GM19023 (cell line): ENCODE measurements around the gene RPH3AL.
"Not testable (repeated sequence)": the region's sequence is repeated elsewhere in the genome, so short reads cannot be mapped to it uniquely, and the experiment has no call there.

Experiments used
- ATAC-seq: cut with Tn5 transposase; IDR thresholded peaks from one replicate; pipeline ENCODE4 v1.9.1; 2021; ENCODE audit warnings: mild to moderate bottlenecking, moderate library complexity; ENCODE audit not compliant: unreplicated experiment

The RPH3AL gene

DNA sequence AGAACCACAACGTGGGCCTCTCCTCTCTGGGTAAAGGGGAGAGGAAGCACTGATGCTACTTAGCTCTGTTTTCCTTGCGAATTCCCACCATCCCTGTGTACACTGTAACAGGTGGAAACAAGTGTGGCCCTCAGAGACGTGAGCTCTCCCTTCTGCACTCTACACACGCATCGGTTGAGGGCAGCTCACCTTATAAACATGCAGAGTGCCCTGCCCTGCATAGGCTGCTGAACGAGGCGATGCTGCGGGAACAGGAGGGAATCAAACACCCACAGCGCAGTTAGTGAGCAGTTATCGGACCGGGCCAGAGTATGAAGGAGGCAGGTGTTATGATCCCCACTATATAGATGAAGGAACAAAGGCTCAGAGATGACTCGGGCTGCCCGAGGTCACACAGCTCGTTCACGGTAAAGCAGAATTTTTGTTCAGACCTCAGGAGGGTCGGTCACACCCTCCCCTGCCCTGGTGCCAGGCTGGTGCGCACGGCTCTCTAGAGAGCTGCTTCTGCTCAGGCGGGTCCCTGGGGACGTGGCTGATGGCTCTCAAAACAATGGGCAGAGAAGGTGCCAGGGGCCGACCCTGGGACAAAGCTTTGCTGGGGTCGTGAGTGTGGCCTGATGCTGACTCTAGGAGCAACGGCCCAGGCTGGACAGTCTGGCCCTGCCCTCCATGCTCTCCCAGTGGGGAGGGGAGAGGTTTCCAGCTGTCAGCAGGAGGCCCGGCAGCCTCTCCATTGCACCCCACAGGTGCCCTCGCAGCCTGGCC is 68.5 kb downstream of the RPH3AL start:
- ATAC-seq, result no peak

DNA sequence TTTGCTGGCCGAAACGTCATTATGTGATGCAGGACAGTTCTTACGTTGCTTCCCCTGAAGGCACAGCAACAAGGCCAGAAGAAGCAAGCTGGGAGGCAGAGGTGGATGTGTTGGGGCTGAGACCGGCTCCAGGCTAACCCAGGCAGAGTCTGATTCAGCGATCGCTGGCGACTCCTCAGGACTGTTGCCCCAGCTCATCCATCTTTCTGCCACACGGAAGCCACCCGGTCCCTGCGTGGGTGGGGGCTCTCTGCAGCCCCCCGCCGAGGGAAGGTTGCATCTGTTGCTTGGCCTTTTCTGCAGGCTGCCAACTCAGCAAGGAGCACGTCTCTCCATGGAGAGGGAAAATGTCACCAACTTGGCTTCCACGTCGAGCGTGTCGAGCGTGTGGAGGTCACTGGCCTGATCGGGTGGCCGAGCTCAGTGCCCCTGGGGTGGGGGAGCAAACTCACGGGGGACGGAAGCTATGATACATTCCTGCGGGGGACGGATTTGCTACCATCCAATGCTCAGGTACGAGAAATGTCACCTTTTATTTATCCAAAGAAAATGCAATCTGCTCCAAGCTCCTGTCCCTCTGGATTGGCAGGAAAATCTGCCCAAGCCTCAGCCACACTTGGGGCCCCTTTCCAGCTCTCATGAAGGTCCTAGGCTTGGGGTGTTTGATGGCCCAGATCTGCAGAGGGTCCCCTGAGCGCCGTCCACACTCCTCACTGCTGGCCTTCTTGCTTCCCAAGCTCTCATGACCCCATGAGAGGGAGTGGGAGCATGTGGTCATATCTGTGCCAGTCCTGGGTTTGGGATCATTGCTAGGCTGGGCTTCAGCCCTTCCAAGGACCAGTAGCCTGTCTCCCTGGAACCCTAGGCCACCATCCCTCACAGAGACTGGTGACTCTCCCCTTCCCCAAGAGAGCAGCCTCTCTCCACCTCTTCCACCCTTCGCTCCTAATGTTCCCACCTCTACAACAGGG is 69.4 kb downstream of the RPH3AL start:
- no peak for ATAC-seq

DNA sequence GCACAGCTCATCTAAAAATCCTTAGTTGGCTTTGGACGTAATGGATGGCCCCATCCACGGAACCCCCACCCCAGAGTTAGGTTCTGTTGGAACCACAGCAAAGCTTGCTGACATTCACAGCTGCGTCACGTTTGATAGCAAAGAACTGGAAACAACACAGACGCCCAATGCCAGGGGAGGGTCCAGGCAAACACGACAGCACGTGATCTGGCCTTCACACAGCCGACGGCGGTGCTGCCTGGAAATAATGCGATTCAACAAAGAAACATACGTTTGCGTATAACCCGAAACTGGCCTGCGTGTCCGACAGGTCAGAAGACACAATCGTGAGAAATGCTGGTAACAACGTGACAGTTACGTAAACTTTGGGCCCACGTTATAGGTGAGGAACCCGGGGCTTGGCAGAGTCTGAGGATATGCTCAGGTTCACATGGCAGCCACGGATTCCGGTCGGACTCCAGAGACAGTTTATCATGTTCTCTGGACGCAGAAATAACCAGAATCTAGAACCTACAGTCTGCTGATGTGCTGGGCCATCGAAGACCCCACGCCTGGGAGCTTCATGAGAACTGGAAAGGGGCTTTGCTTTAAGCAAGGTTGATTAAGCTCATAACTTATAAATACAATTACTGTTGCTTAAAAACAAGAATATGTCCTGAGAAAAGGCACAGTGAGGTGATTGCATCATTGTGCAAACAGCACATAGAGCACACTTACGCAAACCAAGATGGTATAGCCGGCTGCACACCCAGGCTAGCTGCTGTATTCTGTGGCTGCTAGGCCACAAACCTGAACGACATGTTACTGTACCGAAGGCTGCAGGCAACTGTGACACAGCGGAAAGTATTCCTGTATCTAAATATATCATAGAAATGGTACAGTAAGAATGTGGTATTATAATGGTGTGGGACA is 70.4 kb downstream of the RPH3AL start:
- ATAC-seq, result no peak

DNA sequence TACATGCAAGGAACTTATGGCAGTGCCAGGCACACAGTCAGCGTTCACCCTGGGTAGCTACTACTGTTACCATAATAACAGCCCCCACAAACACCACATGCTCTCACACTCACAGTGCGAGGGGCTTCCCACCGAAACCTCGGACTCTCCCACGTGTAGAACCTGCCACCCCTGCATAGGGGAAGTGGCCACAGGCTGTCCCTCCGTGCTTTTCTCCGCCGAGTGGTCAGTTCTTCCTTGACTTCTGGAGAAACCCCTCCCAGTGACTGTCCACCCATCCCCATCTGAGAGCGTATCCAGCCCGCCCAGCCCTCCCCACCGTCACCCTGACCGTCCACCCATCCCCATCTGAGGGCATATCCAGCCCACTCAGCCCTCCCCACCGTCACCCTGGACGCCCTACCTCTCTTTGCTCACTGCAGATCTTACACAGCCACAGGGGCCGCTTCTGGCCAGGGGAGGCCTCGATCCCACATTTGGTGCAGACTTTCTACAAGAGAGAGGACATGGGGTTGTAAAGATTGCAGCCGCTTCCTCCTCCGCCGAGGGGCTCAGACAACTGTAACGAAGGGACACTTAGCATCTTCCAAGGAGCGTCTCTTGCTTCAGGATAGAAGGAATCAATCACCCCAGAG is 71.1 kb downstream of the RPH3AL start:
- no peak for ATAC-seq

DNA sequence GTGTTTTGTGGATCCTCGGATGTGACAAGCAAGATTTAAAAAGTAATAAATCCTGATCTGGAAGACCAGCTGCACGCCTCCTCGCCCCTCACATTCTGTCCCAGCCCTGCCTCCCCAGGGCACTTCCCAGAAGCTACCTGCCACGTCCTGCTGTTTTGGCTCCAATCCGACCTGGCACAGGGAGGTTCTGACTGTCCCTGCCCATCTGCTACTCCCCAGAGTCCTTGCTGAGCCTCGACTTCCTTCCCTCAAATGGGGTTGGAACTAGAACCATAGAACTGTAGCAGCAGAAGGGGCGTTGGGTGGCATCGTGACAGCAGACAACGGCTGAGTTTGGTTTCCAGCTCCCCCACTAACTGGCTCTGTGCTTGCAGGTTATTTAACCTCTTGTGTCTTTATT is 71.7 kb downstream of the RPH3AL start:
- ATAC-seq, result no peak

DNA sequence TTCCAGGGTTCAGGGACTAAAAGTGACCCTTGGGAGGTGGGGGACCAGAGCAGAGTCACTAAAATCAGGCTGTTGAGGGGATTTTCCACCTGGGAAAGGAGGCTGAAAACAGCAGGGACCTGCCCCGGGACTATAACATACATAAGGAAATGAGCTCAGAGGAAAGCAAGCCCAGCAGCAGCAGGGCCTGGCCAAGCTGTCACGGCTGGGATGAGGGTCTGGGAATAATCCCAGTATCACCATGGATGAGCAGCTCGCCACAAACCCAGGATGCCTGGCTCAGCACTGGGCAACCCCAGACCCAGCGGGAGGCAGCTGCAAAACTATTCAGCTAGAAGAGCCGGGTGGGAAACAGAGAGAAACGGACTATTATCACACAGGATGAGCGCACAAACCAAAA is 72.4 kb downstream of the RPH3AL start:
- no peak for ATAC-seq

DNA sequence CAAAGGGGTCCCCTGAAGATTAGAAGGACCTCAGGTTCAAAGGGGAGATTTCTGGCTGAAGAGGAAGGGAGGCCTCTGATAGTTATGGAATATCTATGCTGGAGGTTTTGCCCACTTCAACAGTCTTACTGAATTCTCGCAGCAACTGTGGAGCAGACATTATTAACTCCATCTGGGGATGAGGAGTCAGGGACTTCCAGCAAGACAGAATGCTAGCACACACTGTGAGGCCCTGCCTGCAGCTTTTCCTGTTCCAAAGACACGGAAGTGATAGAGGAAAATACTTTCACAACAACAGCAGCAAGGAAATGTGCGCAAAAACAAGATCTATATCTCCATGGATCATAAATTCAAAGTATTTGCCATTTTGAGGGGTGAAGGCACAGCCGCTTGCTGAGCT is 72.8 kb downstream of the RPH3AL start:
- ATAC-seq, result no peak

DNA sequence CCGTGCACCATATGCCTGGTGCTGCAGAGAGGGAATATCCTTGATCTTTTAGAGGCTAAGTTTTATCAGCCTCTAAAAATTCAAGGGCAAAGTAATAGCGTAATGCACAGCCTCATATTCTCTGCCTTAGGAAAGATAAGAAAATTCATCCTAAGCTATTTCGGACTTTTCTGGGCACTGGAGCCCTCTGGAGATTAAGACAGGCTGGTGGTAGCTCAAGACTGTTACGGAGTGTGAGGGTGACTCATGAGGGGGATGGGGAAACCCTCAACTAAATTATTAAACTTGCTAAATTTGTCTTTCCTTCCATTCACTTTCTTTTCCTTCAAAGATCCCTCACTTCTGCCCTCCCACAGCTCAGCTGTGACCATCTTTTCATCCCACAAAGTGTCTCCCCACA is 73.3 kb downstream of the RPH3AL start:
- ATAC-seq, result no peak

DNA sequence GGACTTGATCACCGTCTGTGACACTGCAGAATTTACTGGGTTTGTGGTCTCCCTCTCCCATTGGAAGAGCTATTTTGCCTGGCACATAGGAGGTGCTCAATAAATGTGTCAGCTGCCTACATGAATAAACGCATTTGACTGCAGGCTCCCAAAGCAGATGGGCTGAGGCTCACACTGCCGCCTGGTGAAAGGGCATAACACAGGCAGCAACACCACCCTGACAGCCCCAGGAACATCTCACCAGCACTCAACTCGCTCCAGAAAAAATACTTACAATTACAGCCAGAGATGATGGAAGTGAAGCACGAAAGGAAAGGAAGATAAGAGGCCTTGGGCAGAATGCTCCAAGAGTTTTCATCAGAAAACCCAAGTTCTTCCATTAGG is 73.9 kb downstream of the RPH3AL start:
- no peak for ATAC-seq

DNA sequence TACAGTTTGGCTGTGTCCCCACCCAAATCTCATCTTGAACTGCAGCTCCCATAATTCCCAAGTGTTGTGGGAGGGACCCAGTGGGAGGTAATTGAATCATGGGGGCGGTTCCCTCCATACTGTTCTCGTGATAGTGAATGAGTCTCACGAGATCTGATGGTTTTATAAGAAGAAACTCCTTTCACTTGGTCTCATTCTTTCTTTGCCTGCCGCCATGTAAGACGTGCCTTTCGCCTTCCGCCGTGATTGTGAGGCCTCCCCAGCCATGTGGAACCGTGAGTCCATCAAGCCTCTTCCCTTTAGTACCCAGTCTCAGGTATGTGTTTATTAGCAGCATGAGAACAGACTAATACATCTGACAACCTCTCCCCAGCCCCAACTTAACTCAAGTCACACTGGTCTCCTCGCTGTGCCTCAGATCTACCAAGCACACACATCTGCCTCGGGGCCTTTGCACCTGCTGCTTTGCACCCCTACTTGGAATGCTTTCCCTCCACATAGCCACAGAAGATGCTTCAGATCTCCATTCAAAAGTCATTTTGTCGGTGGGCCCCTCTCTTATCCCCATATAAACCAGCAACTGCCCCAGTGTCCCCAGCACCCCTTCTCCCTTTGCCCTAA is 74.4 kb downstream of the RPH3AL start:
- ATAC-seq, result no peak

DNA sequence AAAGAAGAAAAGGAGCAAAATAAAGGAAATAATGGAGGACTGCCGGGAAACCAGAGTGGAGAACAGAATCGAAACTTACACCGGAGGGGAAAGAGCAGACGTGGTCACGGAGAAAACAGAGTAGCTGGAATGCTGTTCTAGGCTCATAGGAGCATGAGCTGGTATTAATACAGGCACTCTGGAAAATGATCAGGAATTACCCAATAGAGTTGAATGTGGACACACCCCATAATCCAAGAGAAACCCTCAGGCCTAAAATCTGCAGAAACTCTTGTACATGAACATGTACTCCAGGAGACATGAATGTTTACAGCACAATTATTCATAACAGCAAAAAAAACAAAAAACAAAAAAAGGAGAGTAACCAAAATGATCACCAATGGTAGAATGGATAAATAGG is 77.7 kb downstream of the RPH3AL start:
- no peak for ATAC-seq

DNA sequence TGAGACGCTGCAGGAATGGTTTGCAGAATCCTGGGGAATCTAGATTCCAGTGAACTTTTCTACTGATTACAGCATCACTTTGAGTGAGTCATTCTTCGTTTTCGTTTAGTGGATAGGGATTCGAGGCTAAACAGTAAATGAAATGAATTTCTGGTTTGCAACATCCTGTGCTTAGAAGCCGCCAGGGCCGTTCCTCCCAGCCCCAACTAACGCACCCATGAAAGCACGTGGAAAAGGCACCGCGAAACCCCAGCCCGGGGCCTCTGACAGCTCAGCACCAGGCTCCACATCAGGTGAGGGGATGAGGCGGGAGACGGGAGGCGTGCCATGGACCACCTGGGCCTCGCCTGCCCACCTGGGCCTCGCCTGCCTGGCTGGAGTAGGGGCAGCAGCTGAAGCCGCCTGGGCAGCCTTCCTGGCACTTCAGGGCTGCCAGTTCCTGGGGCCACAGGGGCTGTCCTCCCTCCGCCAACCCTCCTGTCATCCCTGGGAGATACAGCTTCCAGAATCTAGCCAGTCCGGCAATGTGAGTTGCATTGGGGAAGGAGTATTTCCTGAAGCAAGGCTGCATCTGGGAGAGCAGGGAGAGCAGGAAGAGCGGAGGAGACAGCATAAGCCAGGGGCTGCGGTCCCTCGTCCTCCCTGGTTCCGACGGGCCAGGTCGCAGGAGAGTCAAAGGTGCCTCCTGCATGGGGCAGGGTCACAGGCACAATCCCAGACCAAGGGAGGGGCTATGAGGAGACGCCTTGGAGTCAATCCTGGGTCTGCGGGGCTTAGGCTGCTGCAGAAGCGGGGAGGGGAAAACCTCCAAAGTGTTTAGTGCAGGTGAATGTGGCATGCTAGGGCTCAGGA is 78.4 kb downstream of the RPH3AL start:
- ATAC-seq, result no peak

DNA sequence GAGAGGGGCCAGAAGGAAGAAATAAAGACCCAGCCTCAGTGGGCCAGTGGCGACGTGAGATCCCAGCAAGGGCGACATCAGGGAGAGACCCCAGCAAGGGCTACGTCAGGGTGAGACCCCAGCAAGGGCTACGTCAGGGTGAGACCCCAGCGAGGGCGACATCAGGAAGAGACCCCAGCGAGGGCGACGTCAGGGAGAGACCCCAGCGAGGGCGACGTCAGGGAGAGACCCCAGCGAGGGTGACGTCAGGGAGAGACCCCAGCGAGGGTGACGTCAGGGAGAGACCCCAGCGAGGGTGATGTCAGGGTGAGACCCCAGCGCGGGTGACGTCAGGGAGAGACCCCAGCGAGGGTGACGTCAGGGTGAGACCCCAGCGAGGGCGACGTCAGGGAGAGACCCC is 79.8 kb downstream of the RPH3AL start:
- not testable (repeated sequence) for ATAC-seq

DNA sequence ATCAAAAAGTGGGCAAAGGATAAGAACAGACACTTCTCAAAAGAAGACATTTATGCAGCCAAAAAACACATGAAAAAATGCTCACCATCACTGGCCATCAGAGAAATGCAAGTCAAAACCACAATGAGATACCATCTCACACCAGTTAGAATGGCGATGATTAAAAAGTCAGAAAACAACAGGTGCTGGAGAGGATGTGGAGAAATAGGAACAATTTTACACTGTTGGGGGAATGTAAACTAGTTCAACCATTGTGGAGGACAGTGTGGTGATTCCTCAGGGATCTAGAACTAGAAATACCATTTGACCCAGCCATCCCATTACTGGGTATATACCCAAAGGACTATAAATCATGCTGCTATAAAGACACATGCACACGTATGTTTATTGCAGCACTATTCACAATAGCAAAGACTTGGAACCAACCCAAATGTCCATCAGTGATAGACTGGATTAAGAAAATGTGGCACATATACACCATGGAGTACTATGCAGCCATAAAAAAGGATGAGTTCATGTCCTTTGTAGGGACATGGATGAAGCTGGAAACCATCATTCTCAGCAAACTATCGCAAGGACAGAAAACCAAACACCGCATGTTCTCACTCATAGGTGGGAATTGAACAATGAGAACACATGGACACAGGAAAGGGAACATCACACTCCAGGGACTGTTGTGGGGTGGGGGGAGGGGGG is 80.5 kb downstream of the RPH3AL start:
- not testable (repeated sequence) for ATAC-seq

DNA sequence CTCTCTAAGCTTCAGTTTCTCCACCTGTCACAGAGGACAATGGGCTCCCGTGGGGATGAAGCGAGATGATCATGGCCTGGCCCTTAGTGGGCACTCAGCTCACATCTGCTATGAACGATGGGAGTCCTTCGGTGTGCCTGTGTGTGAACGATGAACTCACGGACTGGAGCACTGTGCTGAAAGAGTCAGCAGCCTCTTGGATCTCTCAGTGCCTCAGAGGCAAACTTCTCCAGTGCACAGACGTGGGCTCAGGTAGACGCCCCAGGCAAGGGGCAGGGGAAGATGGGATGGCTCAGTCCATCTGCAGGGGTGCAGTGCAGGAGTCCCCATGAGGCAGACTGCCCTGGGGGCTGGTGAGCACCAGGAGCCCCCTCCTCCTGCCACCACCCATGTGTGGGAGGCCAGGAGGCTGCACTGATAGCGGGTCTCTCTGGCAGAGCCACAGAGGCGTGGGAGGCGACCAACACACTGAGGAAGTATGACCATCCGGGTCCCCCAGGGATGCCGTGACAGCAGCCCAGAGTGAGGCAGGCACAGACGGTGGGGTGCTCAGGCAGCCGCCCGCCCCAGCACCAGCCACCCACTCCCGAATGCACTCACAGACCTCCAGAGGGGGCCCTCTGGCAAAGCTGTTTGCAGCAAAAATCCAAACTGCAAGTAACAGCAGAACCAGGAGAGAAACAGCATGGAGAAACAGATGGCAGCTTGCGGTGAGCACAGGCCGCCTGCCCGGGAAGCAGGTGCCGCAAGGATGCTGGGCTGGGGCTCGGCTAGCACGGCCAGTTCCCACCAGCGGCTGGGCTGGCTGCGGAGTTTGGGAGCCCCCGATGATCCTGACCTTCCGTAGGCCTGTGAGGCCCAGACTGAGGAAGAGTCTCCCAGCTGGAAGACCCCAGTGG is 82.7 kb downstream of the RPH3AL start:
- no peak for ATAC-seq

DNA sequence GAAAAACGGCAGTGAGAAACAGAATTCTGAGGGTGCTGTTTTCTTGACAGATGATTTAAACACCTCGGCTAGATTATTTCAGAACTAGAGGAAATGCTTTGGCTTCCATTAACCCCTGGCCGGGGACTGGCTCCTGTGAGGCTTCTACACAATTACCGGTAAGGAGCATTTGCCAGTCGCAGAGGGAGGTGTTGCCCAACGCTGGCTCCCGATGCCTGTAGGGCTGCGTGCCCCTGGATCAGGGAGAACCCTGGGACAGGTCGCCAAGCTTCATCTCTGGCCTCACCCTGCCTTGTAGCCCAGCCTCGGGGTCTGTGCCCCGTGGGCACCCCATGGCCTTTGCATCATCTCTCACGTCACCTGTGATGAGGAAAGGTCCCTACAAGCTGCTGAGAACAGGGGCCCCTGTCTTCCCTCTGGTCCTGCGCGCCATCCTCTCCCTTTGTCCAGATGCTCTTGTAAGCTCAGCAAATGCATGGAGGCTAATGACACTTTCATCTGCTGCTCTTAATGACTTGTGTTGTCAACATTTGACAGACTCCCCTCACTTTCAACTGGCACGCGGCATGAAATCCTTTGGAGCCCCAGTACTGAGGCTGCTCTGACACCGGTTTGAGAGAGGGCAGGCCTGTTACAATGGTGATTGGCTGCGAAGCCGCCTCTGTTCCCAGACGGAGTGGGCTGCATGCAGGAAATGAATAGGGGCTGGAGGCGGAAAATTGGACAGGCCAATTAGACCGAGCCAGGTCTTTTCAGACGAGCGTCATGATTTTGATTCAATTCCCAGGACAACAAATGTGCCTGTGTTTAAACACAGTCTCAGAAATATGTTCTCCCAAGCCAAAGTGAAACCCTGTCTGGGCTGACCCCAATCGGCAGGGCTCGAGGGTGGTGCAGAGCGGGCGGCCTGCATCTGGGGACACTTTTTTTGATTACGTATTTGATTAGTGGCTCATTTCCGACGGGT is 85.6 kb downstream of the RPH3AL start:
- ATAC-seq, result no peak
